GM21526 (cell line): Measurements from ENCODE around the gene MAPKAP1.

ENCODE experiments used
- ATAC-seq: cut with Tn5 transposase; IDR thresholded peaks from one replicate; pipeline ENCODE4 v1.9.1; 2021; ENCODE audit warnings: moderate library complexity; ENCODE audit not compliant: unreplicated experiment, low FRiP score

The MAPKAP1 gene

GRCh38 chr9:125426926-125427325 is 280.1 kb downstream of the MAPKAP1 start:
- no peak for ATAC-seq

GRCh38 chr9:125425901-125426515 is 281.0 kb downstream of the MAPKAP1 start:
- no peak for ATAC-seq

GRCh38 chr9:125425170-125425897 is 281.7 kb downstream of the MAPKAP1 start:
- no peak for ATAC-seq

DNA sequence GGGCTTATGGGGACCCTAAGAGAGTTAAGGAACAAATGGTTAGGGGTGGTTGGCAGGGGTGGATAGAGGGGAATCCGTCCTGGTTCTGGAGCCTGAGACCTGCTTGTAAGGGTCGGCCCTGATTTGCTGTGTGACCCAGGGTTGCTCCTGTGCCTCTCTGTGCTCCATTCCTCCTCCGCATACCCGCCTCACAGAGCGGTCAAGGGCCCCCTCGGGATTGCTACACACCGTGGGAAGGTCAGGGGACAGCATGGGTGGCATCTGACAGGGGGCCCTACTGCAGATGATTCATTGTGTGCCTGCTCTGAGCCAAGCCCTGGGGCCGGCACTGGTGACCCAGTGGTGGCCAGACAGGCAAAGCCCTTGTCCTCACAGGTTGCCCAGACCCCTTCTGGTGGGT is 283.0 kb downstream of the MAPKAP1 start:
- no peak for ATAC-seq

DNA sequence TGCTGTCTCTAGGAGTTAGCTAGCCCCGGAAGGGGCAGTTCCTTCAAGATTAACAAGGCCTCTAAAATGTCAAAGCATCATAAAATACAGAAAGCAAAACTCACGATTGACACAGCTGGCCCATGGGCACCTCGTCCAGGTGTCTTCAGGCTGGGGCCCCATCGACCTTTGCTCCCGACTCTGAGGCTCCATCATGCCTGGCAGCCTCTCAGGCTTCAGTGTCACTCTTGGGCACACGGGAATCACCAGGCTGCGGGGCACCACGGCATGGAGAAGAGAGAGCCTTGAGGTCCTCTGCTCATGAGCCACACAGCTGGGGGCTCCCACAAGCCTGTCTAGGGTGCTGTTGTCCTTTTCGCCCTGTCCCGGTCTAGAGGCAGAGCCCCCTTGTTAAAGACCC is 284.2 kb downstream of the MAPKAP1 start:
- no peak for ATAC-seq

- no peak for ATAC-seq
Observed at GRCh38 chr9:125421591-125422181, 285.3 kb downstream of the MAPKAP1 start.

DNA sequence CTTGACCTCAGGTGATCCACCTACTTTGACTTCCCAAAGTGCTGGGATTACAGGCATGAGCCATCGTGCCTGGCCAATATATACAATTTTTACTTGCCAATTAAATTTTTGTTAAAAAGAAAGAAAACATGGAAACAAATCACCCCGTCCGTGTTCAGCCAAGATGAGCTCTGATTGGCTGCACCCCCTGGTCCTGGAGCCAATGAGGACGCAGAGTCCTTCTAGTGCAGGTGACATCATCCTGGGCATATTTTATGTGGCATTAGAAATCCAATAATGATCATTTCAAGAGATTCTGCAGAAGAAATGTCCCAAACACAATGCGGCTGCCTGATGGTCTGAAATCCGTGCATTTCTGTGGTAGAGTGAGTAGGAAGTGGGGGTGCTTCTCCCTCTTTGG is 285.8 kb downstream of the MAPKAP1 start:
- ATAC-seq = no peak

DNA sequence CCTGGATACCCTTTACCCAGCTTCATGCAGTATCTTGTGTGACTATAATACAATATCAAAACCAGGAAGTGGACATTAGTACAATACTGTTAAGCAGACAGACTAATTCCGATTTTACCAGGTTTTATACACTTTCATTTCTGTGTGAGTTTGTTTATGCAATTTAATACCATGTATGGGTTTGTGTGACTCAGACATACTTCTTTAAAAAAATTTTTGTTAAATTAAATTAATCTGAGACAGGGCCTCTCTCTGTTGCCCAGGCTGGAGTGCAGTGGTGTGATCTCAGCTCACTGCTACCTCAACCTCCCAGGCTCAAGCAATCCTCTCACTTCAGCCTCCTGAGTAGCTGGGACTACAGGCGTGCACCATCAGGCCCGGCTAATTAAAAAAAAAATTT is 288.6 kb downstream of the MAPKAP1 start:
- ATAC-seq = no peak

DNA sequence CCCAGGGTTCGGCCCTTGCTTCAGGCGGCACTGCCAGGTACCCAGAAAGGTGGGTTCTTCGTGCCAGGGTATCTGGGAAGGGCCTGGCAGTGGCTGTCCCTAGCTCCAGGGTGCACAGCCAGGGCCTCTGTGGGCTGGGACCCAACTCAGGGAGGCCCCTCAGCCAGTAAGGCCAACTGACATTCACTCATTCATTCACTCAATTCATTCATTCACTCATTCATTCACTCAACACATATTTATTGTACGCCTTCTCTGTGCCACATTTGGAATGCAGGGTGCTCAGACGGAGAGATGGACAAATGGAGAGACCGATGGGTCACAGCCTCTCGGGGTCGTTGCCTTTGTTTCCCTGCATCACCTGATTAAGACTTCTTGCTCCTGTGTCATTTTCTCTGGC is 290.5 kb downstream of the MAPKAP1 start:
- ATAC-seq = no peak

GRCh38 chr9:125415583-125416460 is 291.2 kb downstream of the MAPKAP1 start:
- ATAC-seq = no peak

DNA sequence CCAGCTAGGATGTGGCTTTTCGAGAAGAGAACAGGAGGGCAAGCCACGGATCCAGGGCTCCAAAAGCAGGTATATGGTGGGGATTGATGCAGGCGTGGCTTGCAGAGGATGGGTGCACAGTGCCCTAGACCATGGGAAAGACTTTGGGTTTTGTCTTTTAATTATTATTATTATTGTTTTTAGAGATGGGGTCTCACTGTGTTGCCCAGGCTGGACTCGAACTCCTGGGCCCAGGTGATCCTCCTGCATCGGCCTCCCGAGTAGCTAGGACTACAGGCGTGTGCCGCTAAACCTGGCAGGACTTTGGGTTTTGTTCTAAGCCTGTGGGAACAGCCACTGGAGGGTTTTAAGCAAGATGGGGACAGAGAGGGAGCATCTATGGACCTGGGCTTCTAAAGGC is 293.4 kb downstream of the MAPKAP1 start:
- no peak for ATAC-seq

DNA sequence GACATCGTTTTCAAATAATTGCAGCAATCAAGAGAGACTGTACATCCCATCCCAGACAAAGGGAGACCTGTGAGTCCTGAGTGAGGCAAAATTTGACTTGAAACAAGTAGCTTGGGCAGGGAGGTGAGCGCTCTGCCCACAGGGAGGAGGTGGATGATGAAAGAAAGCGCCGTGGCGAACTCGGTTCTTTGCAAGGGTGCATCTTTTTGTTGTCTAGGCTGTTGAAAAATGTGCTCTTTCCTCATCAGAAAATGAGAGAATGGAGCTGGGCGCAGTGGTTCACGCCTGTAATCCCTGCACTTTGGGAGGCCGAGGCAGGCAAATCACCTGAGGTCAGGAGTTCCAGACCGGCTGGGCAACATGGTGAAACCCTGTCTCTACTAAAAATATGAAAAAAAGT is 294.8 kb downstream of the MAPKAP1 start:
- no peak for ATAC-seq

- no peak for ATAC-seq
Observed at GRCh38 chr9:125411171-125411756, 295.7 kb downstream of the MAPKAP1 start.

GRCh38 chr9:125410522-125410894 is 296.5 kb downstream of the MAPKAP1 start:
- no peak for ATAC-seq

DNA sequence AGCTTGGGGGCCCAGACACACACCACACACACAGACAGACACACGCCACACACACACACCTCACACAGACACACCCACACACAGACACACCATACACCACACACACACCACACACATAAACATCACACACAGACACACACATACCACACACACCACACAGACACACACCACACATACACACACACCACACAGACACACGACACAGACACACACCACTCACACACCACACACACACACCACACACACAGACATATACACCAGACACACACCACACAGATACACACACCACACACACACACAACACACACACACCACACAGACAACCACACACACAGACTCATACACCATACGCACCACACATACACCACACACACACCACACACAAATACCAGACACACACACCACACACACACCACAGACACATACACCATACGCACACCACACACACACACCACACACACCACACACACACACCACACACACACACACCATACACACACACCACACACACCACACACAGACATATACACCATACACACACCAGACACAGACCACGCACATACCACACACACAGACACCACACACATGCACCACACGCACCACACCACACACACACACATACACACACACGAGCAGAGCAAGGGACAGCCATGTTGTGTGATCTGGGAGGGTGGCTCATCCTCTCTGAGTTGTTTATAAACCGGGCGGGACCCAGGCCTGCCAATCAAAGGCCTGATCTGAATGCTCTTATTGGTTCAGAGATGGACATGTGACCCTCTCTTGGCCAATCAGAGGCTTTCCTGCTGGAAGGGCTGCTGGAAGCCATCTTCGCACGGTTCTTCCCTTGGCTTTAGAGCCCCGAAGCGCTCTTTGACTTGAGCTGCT is 297.1 kb downstream of the MAPKAP1 start:
- ATAC-seq = no peak

GRCh38 chr9:125409217-125409636 is 297.8 kb downstream of the MAPKAP1 start:
- ATAC-seq = no peak

GRCh38 chr9:125407974-125408900 is 298.8 kb downstream of the MAPKAP1 start:
- ATAC-seq = peak; percentile 69

DNA sequence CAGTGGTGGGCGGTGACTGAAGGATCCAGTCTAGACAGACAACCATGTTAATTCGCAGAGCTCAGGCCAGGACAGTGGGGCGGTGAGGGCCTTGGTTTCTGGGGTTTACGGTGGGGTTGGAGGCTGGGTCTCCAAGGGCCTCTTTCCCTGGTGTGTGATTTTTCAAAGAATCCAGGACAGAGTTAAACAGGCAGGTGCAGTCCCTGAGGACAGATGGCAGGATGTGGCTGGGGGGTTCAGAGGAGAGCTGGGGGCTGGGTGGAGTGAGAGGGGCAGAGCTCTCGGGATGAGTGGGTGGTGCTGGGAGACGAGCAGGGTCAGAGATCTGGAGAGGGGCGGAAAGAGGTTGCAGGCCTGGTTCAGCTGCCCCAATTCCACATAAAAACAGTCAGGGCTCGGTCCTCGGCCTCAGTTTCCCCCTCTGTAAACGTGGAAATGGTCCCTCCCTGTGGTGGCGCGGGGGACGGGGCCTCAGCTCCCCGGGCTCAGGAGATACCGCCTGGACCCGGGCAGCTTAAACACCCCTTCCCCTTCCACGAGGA is 299.5 kb downstream of the MAPKAP1 start:
- ATAC-seq = peak; percentile 9

DNA sequence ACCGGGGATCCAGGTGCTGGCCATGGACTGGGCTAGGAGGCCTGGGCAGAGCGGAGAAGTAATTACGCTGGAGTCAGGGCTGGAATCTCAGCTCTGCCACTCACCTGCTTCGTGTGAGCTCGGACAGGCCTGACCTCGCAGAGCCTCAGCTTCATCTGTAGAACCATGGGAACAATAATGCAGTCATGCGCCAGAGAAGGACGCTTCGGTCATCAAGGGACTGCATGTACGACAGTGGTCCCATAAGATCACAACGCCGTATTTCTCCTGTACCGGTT is 300.3 kb downstream of the MAPKAP1 start:
- no peak for ATAC-seq
